Dedifferentiated amniotic fluid mesenchymal stem cell (primary cell): ENCODE results near the gene GMPPA.

ENCODE experiments used
- DNase-seq: peaks from one replicate; pipeline ENCODE4 v3.0.0-alpha.2; 2016; ENCODE audit errors: extremely low spot score

The GMPPA gene

DNA sequence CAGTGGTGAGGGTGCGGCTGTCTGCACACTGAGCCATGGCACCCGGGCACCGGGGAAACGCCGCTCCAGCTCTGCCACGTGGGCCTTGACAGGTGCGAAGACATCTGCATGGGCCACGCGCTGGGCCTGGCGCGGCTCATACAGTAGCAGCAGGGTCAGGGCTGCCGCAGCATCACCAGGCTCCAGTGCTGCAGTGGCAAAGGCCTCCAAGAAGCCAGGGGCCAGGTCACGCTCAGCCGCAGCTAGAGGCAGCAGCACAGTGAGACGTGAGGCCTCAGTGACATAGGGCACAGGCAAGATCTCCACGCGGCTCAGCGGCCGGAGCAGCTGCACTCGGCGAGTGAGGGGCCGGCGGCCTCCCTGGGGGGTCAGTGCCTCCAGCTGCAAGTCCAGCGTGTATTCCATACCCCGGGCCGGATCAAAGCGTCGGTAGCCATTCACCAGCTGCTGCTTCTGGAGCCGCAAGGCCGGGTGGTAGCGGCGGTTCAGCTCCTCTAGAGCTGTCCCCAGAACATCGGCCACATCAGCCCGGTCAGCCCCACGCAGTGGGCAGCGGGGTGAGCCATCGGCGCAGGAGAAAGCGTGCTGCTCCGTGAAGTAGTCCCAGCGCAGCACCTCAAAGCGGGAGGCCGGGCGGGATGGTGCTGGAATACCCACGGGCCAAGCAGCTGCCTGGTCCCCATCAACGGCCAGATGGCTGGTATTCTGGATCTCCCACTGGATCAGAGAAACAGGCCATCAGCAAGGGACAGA, 41.4 kb downstream of the GMPPA start:
- DNase-seq = no peak

DNA sequence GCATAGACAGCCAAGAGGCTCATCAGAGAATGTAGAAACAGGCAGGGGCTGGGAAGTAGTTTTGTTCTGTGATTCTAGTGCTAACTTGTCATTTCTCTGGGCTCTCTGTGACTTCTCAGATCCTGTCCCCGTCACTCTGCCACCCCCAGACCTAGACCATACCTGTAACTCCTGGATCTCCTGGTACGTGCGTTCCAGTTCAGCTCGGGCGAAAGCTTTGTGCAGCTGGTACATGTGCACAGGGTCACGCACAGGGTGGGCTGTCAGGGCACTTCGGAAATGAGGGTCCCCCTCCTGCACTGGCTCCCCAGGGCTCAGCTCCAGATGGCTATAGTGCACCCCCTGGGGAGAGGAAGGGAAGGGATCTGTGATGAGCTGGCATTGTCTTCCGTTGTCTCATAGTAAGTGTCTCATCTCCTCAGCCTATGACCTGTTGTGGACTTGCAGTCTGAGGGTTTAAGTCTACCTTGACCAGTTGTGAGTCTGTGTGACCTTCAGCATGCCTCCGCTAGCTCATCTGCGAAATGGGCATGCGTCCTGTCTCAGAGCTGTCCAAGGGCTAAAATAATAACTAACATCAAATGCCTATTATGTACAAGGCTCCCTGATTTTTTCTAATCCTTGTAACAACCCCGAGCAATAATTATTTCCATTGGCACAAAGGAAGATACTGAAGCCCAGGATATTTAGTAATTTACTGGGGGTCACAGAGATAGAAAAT, 42.3 kb downstream of the GMPPA start:
- DNase-seq = no peak

DNA sequence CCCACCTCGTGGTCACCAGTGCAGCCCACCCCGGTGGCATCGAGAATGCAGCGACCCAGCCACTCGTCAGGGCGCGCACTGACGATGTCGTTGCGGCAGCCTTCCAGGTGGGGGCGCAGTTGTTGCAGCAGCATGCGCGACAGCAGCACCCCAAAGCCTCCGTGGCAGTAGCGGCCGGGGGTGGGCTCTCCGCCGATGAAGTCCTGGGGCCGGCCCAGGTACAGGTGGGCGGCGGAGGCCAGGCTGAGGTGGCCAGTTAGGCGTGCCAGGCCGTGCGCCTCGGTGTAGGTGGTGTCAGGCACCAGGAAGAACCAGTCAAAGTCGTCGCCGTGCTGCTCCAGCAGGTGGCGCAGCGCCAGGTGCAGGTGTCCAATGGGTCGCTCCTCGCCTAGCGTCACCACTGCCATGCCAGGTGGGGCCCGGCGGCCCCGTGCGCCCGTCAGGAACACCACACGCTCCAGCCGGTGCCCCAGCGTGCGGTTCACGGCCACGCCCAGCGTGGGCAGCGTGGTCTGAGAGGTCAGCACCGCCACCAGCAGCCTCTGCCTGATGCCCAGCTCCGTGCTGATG, 43.0 kb downstream of the GMPPA start:
- no peak for DNase-seq

DNA sequence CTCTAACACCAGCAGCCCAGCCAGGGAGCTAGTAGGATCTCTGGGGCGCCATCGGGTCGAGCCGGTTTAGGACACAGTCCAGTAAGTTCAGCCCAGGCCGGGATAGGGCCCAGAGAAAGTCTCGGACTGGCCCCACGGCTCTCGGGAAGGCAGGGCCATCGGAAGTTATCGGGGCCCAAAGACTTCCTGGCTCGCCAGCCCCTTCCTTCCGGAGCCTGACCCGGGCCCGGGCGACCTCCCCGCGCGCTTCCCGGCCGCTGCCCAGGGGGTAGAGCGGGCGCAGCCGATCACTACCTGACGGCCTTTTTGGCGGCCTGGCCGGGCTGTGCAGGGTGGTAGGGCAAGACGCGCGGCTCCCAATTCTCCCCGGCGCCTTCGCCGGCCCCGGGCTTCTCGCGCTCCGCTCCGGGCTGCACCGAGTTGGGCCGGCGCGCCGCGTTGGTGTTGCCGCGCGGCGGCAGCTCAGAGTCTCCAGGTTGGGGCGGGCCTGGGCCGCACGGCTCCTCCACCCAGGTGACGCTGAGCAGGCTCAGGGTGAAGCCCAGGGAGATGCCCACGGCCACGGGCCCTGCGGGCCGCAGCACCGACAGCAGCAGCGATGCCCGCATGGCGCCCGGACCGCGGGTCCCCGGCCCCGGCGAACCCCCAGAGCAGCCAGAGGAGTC, 44.4 kb downstream of the GMPPA start:
- DNase-seq = peak; percentile 18

DNA sequence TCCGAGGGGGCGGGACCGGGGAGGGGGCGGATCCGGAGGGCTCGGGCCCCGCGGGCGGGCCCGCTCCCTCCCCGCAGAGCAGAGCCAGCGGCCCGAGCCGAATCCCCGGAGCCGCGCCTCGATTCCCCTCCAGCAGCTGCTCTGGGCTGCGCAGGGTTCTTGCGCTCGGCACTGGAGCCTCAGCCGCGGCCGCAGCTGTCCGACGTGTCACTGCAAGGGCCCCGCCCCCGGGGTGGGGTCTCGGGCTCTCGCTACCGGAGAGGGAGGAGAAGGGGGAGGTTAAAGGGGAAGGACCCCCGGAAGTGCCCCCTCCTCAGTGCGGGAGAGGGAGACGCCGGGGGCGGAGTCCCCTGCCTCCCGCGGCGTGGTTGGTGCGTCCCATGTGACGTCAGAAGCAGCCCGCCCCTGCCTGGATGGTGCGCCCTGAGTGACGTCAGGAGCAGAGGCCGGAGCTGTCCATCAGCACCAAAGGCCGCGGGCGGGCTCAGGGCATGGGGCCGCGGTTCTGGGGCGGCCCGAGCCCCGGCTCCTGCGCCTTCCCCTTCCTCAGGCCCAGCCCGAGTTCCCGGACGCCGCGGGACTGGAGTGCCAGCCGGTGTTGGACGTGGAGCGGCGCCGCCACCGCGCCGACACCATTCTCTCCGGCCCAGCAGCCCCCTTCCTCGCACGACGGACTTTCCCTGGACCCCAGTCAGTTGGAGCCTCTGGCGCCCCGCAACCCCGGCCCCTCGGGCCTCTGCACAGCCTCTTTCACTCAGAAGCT, 45.1 kb downstream of the GMPPA start, which contains the start of the genes CHPF and TMEM198:
TSS of gene CHPF (minus strand) at position 214 of the 763 bp plus-strand sequence. CDS start 271 bp downstream, outside the sequence.
TSS of gene TMEM198 (plus strand) at position 433 of the 763 bp plus-strand sequence. CDS start 700 bp downstream, outside the sequence.
- DNase-seq = peak; percentile 96

DNA sequence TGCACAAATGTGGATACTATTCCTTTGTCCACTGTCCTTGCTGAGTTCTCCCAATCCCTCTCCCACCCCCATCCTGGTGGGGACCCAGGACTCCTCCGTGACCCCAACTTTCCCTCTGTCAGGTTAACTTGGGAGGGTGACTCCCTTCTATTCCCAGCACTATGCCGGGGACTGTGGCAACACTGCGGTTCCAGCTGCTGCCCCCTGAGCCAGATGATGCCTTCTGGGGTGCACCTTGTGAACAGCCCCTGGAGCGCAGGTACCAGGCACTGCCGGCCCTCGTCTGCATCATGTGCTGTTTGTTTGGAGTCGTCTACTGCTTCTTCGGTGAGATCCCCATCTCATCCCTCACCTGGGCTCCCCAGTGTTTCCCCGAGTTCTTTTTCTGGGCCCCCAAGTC, 45.9 kb downstream of the GMPPA start:
- DNase-seq = no peak

DNA sequence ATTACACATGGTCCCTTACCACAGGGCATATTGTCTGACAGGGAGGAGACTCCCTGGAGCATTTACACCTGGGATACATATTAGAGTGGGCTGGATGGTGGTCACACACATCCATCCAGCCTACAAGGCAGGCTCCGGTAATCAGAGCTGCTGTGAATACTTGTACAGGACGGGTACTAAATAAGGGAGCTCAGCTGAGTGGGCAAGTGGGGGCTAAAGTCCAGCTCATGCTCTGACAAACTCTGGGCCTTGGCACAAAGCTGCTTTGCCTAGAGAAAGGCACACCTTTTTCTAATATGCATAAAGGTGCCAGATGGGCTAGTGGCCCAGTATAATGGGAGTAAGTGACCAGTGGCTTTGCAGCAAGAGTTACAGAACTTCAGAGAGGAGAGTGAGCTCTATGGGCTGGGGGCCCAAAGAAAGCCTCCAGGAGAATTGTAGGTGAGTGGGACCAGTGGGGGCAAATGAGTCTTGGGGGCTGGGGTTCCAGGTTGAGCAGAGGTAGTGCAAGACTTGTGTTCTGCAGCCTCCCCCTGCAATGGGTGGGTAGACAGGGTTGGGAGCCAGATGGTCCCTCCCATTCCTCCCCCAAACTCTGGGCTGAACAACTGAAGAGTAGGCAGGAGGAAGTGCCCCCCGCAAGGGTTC, 46.7 kb downstream of the GMPPA start:
- DNase-seq = no peak

DNA sequence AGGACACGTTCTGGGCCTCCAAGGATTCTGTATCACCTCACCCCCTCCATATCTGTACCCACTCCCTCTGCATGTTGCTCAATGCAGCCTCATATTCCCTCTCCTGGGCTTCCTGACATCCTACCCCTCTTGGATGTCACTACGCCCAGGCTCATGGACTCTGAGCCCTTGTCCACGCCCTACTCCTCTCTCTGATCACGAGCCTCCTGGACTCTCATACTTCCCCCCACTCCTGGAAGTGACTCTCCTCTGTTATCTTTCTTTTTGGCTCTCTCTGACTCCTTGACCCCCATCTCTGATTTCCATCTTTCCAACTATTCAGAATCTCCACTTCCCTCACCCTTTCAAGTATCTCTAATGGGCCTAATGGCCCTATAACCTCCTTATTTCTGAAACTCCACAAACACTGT, 47.3 kb downstream of the GMPPA start:
- no peak for DNase-seq

DNA sequence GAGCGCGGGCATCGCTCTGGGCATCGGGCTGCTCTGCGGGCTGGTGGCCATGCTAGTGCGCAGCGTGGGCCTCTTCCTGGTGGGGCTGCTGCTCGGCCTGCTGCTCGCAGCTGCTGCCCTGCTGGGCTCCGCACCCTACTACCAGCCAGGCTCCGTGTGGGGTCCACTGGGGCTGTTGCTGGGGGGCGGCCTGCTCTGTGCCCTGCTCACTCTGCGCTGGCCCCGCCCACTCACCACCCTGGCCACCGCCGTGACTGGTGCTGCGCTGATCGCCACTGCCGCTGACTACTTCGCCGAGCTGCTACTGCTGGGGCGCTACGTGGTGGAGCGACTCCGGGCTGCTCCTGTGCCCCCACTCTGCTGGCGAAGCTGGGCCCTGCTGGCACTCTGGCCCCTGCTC, 48.9 kb downstream of the GMPPA start:
- no peak for DNase-seq

DNA sequence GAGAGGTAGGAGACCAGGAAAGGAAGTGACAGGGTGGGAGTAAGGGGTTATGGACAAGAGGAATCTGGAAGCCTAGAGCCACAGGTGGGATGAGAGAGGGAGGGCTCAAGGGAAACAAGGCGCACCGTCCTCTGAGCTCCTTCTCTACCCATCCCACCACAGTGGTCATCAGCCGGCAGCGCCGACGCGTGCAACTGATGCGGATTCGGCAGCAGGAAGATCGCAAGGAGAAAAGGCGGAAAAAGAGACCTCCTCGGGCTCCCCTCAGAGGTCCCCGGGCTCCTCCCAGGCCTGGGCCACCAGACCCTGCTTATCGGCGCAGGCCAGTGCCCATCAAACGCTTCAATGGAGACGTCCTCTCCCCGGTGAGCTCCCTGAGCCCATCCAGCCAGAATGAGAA, 50.3 kb downstream of the GMPPA start:
- DNase-seq = no peak

DNA sequence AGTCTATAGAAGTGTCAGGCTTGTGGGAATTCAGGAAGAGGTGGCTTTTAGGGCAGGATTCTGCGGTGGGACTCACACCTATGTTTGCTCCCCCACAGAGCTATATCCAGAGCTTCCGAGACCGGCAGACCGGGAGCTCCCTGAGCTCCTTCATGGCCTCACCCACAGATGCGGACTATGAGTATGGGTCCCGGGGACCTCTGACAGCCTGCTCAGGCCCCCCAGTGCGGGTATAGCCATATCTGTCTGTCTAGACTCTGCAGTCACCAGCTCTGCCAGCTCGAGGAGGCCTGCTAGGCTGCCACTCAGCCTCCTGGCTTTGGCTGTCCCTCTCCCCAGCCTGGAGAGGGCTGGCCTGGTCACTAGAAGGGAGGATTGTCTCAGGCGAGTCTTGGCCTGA, 50.9 kb downstream of the GMPPA start:
- no peak for DNase-seq

DNA sequence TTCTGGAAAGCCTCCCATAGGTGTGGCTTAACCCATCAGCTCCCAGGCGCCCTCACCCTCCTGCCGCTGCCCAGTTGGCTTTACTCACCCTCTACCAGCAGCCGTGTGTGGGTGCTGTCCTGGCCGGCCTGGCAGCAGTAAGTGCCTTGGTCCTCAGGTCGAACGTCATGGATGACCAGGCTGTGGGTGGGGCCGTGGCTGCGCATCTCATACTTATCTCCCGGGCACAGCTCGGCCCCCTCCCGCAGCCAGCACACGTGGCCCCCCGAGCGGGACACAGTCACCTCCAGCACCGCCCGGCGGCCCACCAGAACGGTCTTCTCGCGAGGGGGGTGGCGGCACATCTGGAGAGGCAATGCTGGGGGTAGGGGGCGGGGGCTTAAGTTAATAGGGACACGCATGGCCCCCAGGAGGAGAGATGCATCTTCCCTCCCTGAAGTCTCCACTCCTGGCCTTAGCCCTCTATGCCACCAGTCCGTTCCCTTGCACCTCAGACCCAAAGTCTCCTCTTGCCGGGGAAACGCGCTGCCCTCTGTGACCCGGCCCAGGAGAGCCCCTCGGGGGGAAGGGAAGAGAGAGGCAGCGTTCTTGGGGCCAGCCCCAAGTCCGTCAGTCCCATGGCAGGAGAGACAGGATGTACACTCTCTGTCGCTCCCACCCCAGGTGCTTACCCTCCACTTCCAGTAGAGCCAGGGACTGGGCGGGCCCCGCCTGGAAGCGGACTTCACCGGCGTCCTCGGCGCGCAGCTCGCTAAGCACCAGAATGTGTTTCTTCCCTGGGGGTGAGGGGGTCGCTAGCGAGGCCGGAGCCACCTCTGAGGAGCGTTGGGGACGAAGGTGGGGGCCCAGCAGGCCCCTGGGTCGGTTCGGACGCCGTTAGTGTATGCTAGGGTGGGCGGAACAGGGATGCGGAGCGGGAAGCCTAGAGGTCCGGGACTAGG, 53.0 kb downstream of the GMPPA start:
- no peak for DNase-seq

DNA sequence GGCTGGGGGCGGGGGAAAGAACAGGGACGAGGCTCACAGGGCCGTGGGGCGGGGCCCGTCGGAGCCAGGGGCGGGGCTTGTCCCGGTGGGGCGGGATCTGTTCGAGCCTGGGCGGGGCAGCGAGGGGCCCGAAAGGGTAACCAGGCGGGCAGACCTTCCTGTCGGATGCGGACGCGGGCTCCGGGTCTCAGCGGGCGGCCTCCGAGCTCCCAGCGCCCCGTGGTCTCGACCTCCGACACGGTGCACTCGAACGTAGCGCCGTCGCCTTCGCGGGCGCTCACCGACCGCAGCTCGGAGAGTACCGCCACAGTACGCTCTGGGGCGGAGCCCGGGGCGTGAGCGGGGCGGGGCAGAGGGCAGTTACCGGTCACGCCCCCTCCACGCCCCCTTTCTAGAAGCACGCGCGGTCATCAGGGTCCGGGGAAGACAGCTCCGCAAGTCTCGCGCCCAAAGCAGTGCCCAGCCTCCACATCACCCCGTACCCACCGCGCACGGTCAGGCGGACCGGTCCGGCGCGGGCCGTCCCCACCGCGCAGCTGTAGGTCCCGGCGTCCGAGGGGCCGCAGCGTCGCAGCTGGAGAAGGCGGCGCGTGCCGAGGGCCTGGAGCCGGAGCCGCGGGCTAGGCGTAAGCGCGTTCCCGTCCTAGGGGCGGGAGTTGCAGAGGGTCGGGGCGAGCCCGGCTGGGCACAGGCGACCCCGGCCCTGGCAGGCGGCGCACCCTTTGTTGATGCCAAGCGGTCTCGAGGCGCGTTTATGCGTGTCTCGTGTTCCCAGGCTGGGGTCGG, 53.9 kb downstream of the GMPPA start:
- peak; percentile 45 for DNase-seq

DNA sequence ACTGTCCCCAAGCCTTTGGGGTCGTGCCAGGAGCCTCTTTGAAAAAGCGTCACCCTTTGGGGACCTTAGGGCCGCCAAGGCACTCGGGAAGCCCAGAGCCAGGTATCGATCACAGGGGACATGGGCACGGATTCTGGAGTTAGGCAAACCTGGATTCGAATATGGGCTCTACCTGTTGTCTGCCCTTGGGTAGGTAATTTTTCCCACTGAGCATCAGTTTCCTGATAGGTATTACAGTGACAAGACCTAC, 54.4 kb downstream of the GMPPA start:
- DNase-seq = no peak

DNA sequence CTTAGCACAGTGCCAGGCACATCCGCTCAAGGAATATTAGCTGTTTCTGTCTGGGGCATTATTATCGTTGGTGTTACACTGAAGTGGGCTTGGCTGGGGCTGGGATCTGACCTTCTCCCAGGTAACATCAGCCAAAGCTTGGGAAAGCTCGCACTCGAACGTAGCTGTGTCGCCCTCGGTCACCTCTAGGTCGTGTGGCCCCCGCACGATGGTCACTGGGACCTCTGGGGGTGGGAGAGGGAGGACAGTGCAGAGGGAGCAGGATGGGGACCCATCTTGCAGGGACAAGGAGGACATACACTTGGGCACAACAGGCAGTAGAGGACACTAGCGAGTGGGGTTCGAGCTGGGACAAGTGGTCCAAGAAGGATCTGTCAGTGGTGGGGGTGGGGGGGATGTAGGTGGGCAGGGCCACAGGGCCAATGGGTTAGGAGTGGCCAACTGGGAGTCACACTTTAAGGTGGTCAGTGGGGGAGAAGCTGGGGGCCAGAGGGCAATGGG, 54.8 kb downstream of the GMPPA start:
- no peak for DNase-seq

DNA sequence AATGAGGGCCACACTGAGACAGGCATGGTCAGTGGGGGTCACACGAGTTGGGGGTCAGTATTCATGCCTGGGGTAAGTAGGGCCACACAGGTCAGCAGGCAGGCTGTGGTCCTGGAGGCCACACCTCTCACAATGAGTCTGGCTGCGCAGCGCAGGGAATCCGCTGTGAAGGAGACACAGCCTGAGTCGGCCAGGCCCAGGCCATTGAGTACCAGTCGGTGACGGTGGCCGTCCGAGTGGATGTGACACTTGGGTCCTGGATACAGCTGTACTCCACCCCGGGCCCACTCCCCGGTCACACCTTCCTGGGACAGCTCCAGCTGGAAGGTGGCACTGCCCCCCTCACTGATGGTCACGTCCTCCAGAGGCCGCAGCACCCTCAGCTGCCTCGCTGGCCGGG, 55.7 kb downstream of the GMPPA start:
- no peak for DNase-seq

DNA sequence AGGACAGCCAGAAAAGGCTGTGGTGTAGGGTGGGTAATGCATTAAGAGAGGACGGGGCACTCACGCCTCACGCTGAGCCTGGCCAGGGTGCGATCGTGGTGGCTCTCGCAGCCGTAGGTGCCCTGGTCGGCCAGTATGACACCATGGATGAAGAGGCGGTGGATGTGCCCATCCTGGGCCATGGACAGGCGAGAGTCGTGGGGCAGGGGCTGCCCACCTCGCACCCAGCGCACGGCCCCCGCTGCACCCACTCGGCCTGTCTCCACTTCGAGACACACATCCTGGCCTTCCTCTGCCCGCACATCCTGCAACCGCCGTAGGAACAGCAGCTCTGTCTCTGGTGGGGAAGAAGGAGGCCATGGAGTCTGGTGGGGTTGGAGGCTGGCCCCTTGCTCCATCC, 57.3 kb downstream of the GMPPA start:
- DNase-seq = no peak

DNA sequence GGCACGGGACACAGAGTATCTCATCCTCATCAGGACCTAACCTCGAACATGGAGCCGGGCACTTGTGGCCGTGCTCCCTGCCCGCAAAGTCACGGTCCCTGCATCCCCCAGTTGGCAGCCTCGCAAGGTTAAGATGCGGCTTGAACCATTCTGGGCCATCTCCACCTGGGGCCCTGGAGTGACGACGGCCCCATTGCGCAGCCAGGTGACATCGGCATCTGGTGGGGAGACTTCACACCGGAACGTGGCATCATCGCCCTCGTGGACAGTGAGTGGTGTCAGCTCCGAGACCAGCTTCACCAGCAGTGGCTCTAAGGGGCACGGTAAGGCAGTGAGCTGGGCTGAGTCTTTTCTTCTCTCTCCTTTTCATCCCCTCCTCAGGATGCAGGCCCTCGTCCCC, 57.7 kb downstream of the GMPPA start:
- DNase-seq = no peak
